Brain microvascular endothelial cell (primary cell): Measurements from ENCODE around the gene TRMT1.

Experiments used
- DNase-seq: peaks from one replicate; pipeline ENCODE4 v3.0.0-alpha.2; 2020
- H3K27ac ChIP-seq: fragments of 250-450 bp; sonication (Bioruptor Pico); 2 replicates; pipeline ENCODE4 v1.5.1; 2020; ENCODE audit warnings: mild to moderate bottlenecking, moderate library complexity
- H3K27me3 ChIP-seq: fragments of 250-450 bp; sonication (Bioruptor Pico); replicated peaks from 2 replicates; pipeline ENCODE4 v1.5.1; 2020; ENCODE audit warnings: mild to moderate bottlenecking
- H3K36me3 ChIP-seq: fragments of 250-450 bp; sonication (Bioruptor Pico); replicated peaks from 2 replicates; pipeline ENCODE4 v1.5.1; 2020; ENCODE audit warnings: mild to moderate bottlenecking
- H3K4me3 ChIP-seq: 2 replicates; pipeline ENCODE4 v1.5.1; 2011; ENCODE audit warnings: low read depth, mild to moderate bottlenecking, control low read depth, low read length, moderate library complexity
- CTCF ChIP-seq: IDR thresholded peaks from 2 replicates; pipeline ENCODE4 v1.5.1; 2011; ENCODE audit warnings: low read depth, mild to moderate bottlenecking, moderate library complexity, low read length, control low read depth, inconsistent platforms; ENCODE audit errors: missing control alignments
- in situ Hi-C: cut with HindIII; loops from 2 replicates; pipeline ENCODE4 v1.10.0; 2017; ENCODE audit warnings: low sequenced_read_pairs, low pct_ligation_motif_present

TRMT1 gene

GRCh38 chr19:13127811-13128575 lies 11.5 kb upstream of the TRMT1 start:
- Histone ChIP-seq H3K27me3 (no peaks in the 10 kb centered on the region), H3K4me3 (no peak overlapping the region), H3K27ac (no peak overlapping the region), H3K36me3 (peaks cover 25% of the 10 kb centered on the region)
- no peak for DNase-seq
- in situ Hi-C loops: no loop called here
- no peak for TF ChIP-seq CTCF

DNA sequence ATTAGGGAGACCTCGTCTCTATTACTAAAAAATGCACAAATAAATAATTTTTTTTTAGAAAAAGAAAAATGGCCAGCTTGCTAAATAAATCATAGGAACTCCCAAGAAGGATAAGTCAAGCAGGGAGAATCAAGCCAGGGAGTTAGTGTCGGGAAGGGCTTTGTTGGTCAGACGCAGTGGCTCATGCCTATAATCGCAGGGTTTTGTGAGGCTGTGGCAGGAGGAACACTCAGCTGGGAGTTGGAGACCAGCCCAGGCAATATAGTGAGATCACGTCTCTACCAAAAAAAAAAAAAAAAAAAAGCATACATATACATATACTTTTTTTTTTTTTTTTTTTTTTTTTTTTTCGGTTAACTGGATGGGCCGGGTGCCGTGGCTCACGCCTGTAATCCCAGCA lies 10.5 kb upstream of the TRMT1 start:
- no peak overlapping the region for H3K4me3 ChIP-seq
- peaks cover 23% of the 10 kb centered on the region for H3K36me3 ChIP-seq
- no peak for TF ChIP-seq CTCF
- H3K27ac ChIP-seq: no peak overlapping the region
- DNase-seq: no peak
- in situ Hi-C loops: no loop called here
- H3K27me3 ChIP-seq: no peaks in the 10 kb centered on the region

DNA sequence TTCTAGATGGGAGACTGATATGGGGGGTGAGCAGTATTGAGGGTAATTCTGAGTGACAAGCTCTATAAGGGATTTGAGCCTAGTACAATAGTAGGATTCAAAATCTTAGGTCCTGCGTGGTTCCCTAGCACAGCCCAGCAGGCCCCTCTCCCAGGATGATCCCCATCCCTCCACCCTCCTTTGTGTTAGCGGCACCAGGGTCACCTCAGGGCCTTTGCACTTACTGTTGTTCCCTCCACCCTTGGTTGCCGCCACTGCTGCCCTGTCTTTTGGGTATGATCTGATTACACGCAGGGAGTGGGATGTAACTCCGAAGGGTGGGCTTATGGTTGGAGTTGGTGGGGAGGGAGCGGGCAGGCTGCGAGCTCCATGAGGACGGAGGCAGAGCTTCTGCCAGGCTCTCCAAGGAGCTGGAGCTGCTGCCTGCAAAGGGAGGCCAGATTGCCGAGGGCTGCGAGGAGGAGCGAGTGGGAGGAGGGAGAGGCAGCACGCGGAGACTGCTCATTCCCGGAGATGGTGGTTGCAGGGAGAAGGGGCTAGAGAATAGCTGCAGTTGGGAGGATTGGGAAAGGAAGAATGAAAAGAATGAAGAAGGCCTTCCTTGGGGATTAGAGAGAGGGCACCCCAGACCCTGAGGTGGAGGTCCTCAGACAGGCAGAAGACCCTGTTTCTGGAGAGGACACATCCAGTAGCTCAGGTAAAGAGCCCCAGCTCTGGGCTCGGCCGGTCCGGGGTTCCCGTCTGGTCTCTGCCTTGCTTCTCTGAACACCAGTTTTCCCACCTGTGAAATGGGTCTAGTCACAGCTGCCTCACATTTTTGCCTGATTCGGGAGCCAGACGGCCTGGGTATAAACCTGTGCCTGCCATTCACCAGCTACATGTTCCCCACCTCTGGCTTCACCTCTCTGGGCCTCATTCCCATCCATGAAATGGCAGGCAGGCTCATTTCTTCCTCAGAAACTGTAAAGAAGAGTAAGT lies 6.7 kb upstream of the TRMT1 start:
- H3K27ac ChIP-seq: no peak overlapping the region
- no peaks in the 10 kb centered on the region for H3K27me3 ChIP-seq
- DNase-seq: no peak

GRCh38 chr19:13122275-13122878 lies 5.8 kb upstream of the TRMT1 start:
- TF ChIP-seq CTCF: no peak
- Histone ChIP-seq H3K27me3 (no peaks in the 10 kb centered on the region), H3K27ac (peak overlapping the region; percentile 90), H3K4me3 (no peak overlapping the region), H3K36me3 (peaks cover 20% of the 10 kb centered on the region)
- in situ Hi-C loops: no loop called here
- DNase-seq: peak; percentile 23

More for the DNA sequence above, 6.7 kb upstream of the TRMT1 start:
- in situ Hi-C loops: no loop called here
- Histone ChIP-seq H3K4me3 (no peak overlapping the region), H3K36me3 (peaks cover 20% of the 10 kb centered on the region)
- TF ChIP-seq CTCF: no peak

DNA sequence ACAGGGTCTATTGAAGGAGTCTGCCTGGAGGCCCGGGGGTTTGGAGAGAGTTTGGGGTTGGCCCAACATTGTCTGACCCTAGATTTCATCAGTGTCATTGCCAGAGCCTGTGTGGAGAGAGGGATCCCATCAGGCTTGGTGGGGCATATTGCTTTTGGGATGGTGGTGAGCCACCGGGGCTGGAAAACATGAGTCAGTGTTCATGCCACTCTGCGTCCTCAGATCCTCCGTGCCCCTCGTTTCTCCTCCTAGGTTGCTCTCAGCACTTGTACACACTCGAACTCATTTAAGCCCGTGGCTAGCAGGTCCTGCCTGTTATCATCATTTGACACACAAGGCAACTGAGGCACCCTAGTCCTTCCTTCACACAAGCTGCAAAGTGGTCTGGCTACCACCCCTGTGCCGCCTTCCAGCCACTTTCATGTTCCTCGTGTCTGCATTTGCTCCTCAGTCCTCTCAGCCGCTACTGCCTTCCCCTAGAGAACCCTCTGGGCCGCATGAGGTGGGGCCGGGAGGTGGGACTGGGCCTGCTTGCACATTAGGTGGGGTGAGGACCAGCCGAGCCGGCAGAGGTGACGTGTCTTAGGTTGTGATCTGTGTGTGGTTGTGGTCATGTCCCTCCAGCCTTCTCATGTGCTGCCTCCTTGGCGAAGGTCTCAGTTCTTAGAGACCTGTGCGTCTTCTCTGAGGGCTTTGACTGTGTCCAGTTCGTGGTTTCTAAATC lies 5.2 kb upstream of the TRMT1 start:
- TF ChIP-seq CTCF: no peak
- Histone ChIP-seq H3K27ac (peak overlapping the region; percentile 90), H3K27me3 (no peaks in the 10 kb centered on the region), H3K36me3 (peaks cover 19% of the 10 kb centered on the region), H3K4me3 (no peak overlapping the region)
- in situ Hi-C loops: no loop called here
- DNase-seq: no peak
